ENCODE measurements around the gene ANO5.
A peak's percentile ranks its signal among the peaks of the same experiment; 100 is the strongest.
"Not testable (repeated sequence)": the region's sequence is repeated elsewhere in the genome, so short reads cannot be mapped to it uniquely, and the experiment has no call there.

Gene ANO5

DNA sequence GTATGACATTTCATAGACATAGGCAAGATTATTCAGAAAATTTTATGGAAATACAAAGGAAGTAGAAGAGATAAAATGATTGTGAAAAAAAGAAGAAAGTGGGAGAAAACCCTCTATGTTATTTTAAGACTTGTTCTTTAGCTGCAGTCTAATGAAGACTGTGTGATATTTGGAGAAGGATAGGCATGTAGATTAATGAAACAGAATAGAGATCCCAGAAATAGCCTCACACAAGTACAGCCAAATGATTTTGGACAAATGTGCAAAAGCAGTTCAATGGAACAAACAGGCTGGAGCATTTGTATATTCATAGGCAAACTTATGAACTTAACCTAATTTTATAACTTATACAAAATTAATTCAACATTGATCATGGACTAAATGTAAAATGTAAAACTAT, 14.3 kb downstream of the ANO5 start:
- DNase-seq: no peak

DNA sequence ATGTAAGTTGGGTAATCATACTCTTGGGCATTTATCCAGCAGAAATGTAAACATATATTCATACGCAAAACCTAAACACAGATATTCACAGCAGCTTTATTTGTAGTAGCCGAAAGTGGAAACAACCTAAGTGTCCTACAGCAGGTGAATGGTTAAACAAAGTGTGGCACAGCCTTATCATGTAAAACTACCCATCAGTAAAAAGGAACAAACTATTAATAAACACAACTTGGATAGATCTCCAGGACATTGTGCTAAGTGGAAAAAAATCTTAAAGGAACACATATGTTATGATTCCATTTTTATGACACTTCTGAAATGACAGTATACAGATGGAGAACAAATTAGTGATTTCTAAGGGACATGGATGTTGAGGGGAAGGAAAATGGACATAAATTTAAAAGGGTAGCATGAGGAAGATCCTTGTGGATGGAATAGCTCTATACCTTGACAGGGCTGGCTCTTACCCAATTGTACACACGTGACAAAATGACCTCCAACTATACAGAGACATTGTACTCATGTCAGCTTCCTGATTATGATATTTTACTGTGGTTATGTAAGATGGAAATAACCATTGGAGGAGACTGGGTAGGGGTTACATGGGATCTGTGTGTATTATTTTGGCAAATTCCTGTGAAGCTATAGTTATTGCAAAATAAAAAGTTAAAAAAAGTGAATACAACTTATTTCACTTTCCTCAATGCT, 15.4 kb downstream of the ANO5 start:
- no peak for DNase-seq

DNA sequence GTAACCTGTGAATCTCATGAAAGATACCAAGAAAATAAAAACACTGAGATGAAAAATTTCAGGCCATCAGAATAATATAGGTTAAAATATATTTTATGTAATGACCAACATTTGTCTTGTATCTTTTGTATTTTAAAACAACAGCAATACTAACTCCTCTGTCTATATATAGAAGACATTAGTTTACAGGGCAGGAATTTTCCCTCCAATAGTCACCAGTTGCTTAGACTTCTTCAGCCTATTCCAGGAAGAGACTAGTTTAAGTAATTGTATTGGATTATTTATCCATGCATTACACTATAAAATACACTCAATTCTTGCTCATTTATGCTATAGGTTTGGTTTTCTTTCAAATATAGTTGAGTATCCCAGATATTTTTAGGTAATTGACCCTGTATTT, 24.1 kb downstream of the ANO5 start:
- DNase-seq: no peak

- no peak for DNase-seq
Observed at GRCh38 chr11:22221143-22221542, 28.3 kb downstream of the ANO5 start.

- DNase-seq: no peak
Observed at GRCh38 chr11:22225190-22225589, 32.3 kb downstream of the ANO5 start.

DNA sequence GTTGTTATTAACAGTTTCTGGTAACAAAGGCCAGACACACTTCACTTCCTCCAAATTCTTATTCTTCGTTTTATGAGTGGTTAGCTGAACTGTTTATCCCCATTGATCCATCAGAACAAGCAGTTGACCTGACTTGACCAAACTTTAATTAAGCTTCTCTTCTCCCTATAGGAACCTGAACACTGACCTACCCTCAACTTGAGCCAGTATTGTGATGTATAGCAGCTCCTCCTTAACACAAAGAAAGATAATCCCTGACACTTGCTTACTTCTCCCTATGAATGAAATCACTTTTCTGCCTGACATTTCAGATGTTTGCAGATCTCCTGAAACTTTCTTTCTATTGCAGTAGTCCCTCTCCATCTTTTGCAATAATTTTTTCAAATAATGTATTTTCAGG, 41.9 kb downstream of the ANO5 start:
- no peak for DNase-seq

DNA sequence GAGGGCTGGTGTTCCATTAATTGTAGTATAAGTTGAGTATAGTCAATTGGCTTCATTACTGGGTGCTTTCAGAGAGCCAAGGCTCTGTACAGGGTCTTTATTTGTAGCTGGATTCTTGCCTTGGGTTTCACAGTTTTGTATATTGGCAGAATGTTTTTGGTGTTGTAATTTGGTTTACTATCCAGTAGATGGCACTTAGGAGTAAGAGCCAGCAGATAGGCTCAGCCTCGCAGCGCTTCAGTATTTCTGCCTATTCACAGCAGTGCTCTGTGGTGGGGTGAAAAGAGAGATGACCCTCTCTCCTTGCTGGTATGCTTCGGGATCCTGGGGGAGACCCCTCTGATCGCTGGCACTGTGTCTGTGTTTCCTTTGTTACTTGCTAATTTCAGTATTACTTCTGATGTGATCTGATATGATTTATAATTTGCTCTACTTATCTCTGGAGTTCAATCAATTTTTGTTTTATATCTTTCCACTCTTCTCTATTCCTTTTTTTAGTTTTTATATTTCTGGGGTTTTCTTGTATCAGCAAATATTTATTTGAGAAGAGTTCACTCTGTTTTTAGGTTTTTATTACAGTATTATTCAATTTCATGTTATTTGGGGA, 52.2 kb downstream of the ANO5 start:
- no peak for DNase-seq

DNA sequence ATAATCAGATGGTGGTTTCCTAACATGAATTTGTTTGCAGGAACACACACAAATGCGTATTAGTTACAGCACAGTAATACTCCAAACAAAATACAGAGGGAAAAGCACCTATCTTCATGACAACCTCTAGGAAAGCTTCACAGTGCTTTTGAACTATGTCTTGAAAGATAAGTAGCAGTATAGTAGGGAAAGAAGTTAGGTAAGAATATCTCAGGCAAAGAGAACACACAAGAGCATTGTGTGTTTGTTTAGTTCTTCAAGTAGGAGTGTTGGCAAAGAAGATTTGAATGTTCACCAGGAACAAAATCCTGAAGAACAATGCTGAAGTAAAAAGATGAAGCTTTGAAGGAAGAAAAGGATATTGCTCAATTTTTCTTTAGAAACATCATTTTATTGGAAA, 54.1 kb downstream of the ANO5 start:
- DNase-seq: no peak

DNA sequence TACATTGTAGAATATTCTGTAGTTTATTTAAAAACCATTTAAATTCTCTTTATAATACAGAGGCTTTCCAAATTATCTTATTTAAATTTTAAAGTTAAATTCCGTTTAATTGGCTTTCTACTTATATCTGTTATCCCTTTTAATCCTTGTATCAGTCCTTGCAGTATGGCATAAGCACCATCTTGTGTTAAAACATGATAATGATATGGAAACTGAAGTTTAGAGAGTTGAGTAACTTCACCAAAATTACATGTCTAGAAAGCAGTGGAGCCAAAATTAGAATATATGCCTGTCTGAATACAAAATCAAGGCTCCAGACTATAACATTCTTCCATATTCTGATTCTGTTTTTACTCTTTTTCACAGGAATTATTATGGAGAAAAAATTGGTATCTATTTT, 57.0 kb downstream of the ANO5 start:
- DNase-seq: no peak

DNA sequence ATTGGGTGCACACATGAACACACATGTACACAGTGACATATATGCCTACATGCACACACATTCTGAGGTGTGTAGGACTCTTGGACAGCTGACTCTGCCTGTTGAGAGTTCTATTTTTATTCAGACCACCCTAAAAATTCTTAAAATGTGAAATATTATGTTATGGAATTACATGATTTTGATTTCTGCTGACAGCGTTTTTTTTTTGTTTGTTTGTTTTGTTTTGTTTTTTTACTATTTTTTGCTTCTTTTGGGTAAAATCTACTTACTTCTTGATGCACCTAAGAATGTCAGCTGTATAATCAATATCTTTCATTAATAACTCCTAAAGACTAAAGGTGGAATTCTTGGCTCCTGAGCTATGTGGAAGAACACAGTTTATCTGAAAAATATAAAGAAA, 64.0 kb downstream of the ANO5 start:
- DNase-seq: no peak

DNA sequence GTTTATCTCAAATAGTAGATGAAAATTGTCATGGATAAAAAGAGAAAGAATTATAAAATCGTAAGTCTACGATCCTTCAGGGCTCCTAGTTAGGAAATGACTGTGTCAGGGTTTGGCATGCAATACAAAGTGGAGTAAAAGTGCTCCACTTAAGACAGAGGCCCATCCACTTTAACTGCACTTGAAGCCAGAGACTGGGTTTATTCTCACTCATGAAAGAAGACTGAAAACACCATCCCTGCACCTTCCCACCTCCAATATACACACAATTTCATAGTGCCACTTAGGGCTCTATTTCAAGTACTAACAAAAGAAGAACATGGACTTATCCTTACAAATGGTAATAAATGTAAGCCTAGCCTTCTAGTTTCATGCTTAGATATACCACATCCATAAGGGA, 70.7 kb downstream of the ANO5 start:
- no peak for DNase-seq

GRCh38 chr11:22268983-22269624, 76.2 kb downstream of the ANO5 start:
- not testable (repeated sequence) for DNase-seq

GRCh38 chr11:22273781-22274180, 80.9 kb downstream of the ANO5 start:
- no peak for DNase-seq

DNA sequence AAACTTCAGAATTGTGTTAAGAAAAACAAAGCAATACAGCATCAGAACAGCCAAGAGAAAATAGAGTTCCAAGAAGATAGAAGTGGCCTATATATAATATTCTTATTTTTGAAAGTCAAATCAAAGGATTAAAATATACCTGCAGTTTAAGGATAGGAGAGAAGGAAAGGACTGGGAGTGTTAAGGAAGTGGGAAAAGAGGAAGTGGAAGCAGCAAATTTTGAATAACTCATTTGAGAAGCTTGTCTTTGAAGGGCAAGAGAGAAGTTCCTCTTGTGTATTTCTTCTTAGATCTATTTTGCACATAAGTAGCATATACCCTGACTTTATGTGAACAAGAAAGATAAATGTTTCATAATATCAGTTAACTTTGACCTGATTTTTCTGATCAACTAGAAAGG, 82.7 kb downstream of the ANO5 start:
- DNase-seq: no peak

GRCh38 chr11:22276535-22276934, 83.7 kb downstream of the ANO5 start:
- DNase-seq: no peak

GRCh38 chr11:22284991-22285390, 92.1 kb downstream of the ANO5 start:
- not testable (repeated sequence) for DNase-seq

DNA sequence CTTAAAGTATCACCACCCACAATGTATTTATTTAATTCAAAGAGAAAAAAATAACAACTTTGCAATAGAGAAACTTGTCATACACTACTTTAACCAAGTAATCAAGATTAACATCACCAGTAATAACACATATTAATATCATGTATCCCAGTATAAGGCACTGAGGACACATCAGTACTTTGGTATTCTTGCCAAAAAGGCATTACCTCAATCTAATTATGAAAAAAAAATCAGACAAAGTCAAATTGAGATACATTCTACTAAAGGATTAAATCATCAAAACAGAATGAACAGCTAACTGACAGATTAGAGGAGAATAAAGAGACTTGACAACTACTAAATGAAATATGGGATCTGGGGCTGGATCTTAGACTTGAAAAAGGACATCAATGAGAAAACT, 109.5 kb downstream of the ANO5 start:
- DNase-seq: no peak

GRCh38 chr11:22304337-22304961, 111.6 kb downstream of the ANO5 start:
- DNase-seq: peak; percentile 17

DNA sequence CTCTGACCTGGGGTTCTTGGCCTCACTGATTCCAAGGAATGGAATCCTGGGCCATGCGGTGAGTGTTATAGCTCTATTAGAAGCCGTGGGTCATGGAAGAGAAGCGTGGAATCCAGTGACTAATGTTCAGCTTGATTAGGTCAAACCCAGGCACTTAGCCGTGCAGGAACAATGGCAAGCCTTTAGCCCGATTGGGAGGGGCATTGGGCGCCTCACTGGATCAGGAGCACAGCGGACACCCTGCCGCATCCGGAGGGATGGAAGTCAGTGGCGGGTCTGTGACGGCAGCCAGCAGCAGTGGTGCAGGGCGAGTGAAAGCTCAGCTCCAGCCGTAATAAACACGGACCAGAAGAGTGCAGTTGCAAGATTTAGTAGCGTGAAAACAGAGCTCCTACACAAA, 124.8 kb downstream of the ANO5 start:
- DNase-seq: no peak

DNA sequence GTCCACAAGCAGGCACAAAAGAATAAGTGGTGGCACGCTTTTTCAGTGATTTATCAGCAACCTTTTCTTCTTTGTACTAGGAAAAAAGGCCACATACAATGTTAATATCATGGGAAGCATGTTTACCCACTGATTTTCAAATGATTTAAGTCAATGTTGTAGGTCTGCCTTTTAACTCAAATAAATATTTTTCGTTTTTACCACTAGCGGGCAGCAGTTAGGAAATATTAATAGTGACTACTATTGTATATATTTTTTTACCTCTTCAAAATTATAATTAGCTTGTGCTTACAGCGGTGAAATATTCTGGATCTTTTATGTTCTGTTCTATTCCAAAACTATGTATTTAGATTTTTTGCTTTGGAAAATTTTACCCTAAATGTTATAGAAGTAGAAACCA, 138.9 kb downstream of the ANO5 start:
- no peak for DNase-seq
